ENCODE results near the gene TECR. TPM values are rescaled to one million over a fixed set of nuclear protein-coding genes. Genes with fewer than 3 reads are reported as not detected.
A peak's percentile ranks its signal among the peaks of the same experiment; 100 is the strongest.
"Not testable (repeated sequence)": the region's sequence is repeated elsewhere in the genome, so short reads cannot be mapped to it uniquely, and the experiment has no call there.

Gene TECR
- total RNA-seq, 1 donor from 2014 or later = 27.3 TPM

DNA sequence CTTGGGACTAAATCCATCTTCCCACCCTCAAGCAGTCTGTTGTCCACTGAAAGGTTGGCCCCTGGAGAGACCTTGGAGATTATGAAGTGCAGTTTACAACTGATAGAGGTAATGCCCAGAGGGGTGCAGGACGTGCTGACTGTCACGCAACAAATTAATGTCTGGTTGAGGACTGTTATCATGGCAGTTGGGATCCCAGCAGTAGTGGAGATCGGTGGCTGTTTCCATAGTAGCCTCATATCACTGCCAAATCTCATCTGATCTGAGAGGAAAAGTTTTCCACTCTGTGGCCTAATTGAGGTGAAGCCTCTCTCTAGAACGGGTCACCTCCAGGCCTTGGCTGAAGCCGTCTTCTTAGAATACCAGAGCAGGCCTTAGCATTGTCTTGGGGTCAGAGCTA lies 4.1 kb downstream of the TECR start:
- no peak for DNase-seq (ENCODE audit: low read depth, low spot score)

DNA sequence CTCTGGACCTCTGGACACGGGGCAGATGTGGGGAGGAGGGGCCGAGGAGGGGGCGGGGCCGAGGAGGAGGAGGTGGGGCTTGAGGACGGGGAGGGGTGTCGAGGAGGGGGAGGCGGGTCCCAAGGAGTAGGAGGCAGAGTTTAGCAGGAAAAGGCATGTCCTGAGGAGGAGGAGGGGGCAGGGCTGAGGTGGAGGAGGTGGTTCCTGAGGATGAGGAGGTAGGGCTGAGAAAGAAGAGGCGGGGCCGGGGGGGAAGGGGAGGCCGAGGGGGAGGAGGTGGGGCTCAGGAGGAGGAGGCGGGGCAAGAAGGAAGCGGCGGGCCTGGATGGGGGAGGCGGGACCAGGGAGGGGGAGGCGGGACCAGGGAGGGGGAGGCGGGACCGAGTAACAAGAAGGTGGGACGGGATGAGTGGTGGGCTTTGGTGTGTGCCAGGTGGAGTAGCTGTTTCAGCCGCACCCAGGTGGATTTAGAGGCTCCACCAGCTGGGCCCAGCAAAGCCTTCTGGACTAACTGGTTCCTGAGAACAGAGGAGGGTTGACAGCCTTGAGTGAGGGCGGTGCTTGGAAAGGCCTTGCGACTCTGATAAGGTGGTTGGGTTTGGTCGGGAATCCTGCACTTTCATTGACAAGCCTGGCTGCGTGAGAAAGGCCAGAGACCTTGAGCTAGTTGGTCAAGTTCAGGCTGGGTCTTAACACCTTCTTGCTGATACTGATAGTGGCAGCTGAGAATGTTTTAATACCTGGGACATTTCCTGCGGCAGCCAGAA lies 7.7 kb downstream of the TECR start:
- peak; percentile 79 for DNase-seq (ENCODE audit: low read depth, low spot score)

DNA sequence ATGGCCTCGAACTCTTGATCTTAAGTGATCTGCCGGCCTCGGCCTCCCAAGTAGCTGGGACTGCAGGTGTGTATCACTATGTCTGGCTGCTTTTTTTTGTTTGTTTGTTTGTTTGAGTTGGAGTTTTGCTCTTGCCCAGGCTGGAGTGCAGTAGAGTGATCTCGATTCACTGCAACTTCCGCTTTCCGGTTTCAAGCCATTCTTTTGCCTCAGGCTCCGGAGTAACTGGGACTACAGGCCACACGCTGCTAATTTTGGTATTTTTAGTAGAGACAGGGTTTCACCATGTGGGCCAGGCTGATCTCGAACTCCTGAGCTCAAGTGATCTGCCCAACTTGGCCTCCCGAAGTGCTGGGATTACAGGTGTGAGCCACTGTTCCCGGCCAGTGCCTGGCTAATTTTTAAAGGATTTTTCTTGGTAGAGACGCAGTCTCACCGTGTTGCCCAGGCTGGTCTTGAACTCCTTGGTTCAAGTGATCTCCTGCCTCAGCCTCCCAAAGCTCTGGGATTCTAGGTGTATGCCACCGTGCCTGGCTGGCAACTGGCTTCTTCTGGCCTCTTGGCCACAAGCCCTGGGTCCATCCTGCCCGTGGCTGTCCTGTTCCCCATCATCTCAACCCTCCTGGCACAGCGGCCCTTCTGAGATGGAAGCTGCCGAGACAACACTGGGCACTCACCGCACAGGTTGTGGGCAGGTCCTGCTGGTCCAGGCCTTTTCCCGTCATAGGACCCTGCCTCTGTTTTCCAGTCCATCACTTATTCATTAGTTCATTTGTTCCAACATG lies 11.5 kb downstream of the TECR start:
- no peak for DNase-seq (ENCODE audit: low read depth, low spot score)

- not testable (repeated sequence) for DNase-seq (ENCODE audit: low read depth, low spot score)
These were observed 12.6 kb downstream of the TECR start for GRCh38 chr19:14541979-14542378.

DNA sequence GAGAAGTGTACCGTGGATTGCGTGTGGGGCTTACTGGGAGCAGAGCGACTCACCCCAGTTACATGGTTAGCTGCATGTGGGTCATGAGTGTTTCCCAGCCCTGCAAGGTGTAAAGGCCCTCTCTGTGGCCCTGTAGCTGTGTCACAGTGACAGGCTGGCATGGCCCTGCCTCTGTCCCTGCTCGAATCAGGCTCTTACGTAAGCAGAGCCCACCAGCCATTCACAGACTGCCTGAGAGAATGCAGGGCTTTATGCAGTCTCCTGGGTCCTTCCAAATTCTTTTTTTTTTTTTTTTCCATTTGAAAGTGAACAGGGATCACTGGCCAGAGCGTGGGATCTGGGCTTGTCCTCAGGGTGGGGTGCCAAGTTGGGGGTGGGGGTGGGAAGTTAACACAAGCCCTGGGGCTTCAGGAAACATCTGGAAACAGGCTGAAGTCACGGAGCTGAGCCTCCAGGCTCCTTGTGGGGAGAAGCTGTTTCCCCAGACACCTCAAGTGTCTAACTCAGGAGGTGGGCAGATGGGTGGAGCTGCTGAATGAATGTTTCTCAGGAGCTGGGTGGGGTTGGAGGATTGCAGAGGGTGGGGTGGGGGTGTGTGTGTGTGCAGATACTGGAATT lies 13.4 kb downstream of the TECR start:
- DNase-seq (ENCODE audit: low read depth, low spot score) = no peak

GRCh38 chr19:14544047-14544446 lies 14.7 kb downstream of the TECR start:
- no peak for DNase-seq (ENCODE audit: low read depth, low spot score)

GRCh38 chr19:14544977-14545715 lies 15.8 kb downstream of the TECR start:
- no peak for DNase-seq (ENCODE audit: low read depth, low spot score)

GRCh38 chr19:14545716-14546082 lies 16.3 kb downstream of the TECR start:
- DNase-seq (ENCODE audit: low read depth, low spot score) = no peak

DNA sequence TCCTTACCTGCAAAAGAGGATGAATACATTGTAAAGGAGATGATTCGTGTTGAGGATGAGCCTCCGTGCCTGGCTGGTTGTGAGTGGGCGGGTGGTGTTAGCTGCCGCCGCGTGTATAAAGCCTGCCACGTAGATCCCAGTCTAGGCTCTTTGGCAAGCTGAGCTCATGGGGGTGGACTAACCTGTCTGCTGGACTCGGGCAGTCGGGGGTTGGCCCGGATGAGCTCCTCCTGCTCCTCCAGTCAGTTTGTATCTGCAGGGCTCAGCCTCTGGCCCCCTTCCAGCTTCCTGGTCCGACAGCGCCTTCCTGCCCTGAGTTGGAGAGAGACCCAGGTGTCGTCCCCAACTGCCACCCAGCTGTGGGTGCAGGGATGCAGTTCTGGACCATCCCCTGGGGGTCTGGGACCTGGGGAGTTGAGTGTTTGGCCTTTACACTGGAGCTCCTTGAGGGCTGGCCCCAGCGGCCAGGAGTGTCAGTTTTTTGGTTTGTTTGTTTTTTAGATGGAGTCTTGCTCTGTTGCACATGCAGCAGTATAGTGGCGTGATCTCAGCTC lies 20.9 kb downstream of the TECR start:
- DNase-seq (ENCODE audit: low read depth, low spot score) = no peak

GRCh38 chr19:14551134-14552005 lies 22.0 kb downstream of the TECR start:
- DNase-seq (ENCODE audit: low read depth, low spot score) = not testable (repeated sequence)

DNA sequence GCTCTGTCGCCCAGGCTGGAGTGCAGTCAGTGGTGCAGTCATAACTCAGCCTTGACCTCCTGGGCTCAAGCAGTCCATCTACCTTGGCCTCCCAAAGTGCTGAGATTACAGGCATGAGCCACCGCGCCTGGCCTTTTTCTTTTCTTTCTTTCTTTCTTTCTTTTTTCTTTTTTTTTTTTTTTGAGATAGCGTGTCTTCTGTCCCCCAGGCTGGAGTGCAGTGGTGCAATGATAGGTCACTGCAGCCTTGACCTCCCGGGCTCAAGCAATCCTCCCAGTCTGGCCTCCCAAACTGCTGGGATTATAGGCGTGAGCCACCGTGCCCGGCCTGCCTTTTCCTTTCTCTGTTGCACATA lies 22.6 kb downstream of the TECR start:
- DNase-seq (ENCODE audit: low read depth, low spot score) = not testable (repeated sequence)

- no peak for DNase-seq (ENCODE audit: low read depth, low spot score)
These were observed 23.9 kb downstream of the TECR start for GRCh38 chr19:14553042-14553938.

- DNase-seq (ENCODE audit: low read depth, low spot score) = no peak
These were observed 24.5 kb downstream of the TECR start for GRCh38 chr19:14553939-14554243.

GRCh38 chr19:14554382-14554812 lies 25.0 kb downstream of the TECR start:
- no peak for DNase-seq (ENCODE audit: low read depth, low spot score)

GRCh38 chr19:14555918-14556661 lies 26.7 kb downstream of the TECR start:
- DNase-seq (ENCODE audit: low read depth, low spot score) = no peak

DNA sequence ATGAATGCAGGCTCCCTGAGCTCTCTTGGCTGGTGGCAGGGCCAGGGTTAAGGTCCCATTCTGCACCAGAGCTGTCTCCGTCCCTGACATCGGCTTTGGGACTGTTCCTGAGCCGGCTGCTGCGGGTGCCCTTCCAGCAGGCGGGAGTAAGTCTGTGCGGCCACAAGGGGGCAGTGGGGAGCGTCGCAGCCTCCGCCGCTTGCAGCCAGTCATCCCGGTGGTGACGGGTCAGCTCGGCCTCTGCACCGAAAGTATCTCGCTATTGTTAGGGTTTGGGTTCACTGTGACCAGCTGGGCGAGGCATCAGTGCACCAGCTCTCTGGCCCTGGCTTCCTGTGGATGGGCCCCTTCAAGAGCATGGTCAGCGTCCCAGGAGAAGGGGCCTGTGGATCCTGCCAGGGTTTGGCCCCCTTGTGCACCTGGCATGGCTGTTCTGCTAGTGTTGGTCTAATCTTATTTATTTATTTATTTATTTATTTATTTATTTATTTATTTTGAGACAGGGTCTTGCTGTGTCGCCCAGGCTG lies 27.3 kb downstream of the TECR start:
- DNase-seq (ENCODE audit: low read depth, low spot score) = peak; percentile 64

GRCh38 chr19:14558370-14559066 lies 29.1 kb downstream of the TECR start:
- no peak for DNase-seq (ENCODE audit: low read depth, low spot score)
